ENCODE results near the gene ANTXR2.

The ANTXR2 gene

GRCh38 chr4:79854856-79855502 is 218.1 kb downstream of the ANTXR2 start:
- FAIRE-seq: no peak

- no peak for FAIRE-seq
Measured at GRCh38 chr4:79852305-79852730, 220.7 kb downstream of the ANTXR2 start.

GRCh38 chr4:79851625-79852304 is 221.3 kb downstream of the ANTXR2 start:
- no peak for FAIRE-seq

Measured in A204.1 (cell line).